EH (cell line): Measurements from ENCODE around the gene PRDM12.
A peak's percentile ranks its signal among the peaks of the same experiment; 100 is the strongest.

Source experiments
- DNase-seq: peaks from one replicate; pipeline ENCODE4 v3.0.0-alpha.2; 2015; ENCODE audit warnings: low read depth

The PRDM12 gene

DNA sequence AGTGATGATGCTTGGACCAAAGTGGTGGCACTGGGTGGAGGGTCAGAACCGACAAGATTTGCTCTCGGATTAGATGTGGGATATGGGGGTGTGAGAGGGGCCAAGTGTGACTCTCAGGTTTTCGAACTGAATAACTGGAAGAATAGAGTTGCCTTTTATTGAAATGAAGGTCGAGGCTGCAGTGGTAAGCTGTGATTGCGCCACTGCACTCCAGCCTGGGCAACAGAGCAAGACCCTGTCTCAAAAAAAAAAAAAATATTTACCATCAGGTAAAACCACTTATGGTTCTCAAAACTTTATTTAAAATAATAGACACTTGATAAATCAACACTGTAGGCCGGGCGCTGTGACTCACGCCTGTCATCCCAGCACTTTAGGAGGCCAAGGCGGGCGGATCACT, 56.4 kb downstream of the PRDM12 start:
- no peak for DNase-seq

DNA sequence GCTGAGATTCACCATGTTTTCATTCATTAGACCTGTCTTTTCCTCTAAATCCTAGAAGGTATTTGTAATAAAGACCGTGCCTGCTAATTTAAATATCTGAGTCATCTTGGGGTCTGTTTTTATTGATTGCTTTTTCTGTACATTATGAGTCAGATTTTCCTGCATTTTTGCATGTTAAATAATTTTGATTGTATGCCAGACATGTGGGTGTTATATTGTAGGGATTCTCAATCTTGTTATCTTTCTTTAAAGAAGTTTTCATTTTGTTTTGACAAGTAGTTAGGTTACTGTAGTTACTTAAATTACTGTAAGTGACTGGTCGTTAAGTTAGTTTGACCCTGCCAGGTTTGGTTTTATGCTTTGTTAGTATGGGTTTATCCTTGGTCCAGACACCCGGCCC, 64.3 kb downstream of the PRDM12 start:
- peak; percentile 82 for DNase-seq

DNA sequence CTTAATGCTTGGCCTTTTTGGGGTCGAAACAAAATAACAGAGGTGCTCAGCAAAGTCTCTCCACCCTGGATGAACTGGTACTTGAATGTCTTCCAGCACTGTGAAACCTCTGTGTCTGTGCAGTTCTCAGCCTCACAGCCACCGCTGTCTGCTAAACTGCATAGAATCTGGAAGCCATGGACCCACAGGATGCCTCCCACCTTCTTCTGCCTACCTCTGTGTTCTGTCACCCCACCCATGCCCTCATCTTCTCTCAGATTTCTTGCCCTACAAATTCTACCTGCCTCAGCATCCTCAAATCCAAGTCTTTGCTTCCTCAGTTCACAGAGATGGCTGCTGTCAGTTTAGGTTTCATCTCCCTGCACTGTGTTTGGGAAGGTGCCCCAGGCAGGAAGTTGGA, 64.8 kb downstream of the PRDM12 start:
- no peak for DNase-seq

DNA sequence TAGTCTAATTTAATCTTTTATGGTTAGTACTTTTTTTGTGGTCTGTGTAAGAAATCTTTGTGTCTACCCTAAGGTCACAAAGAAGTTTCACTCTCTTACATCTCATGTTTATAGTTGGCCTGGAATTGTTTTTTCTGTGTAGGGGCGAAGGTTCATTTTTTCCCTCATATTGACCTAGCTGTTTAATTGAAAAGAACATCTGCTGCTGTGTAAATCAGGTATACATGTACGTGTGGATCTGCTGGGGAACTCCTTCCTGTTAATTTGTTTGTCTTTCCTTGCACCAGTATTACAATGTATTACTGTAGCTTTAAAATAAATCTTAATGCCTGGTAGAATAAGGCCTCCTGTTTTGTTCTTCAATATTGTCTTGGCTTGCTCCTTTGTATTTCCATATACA, 67.0 kb downstream of the PRDM12 start:
- DNase-seq = no peak

DNA sequence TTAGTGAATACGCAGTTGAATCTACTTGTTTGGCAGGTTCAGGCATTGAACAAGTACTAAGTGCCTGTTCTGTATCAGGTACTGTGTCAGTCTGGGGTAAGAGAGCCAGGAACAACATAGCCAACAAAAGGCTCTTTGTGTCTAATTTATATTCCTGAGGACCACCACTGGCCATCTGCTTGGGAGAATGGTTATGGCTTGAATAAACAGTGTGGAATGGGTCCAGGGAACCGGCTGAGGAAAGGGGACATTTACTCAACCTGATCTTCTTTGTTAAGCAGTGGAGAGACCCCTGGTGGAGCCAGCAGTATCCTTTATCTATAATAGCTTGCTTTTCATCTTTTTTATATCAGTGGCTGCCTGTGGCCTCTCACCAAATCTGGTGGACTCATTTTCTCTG, 67.7 kb downstream of the PRDM12 start:
- DNase-seq = no peak
